Transverse colon (tissue), 4 donors: ENCODE measurements around the gene IER2. TPM values are rescaled to one million over a fixed set of nuclear protein-coding genes. Genes with fewer than 3 reads are reported as not detected.
A peak's percentile ranks its signal among the peaks of the same experiment; 100 is the strongest.

Source experiments
- DNase-seq: peaks from one replicate; pipeline ENCODE4 v3.0.0-alpha.2; 2019
- H3K27ac ChIP-seq, 4 donors: fragments of 200-600 bp; sonication (generic); 2 replicates each; pipeline ENCODE4 v1.5.1; 2016 to 2018; ENCODE audit warnings: inconsistent platforms in 4 of 4
- H3K27me3 ChIP-seq: fragments of 200-600 bp; sonication (generic); 2 replicates; pipeline ENCODE4 v1.5.1; 2017; ENCODE audit warnings: inconsistent platforms
- H3K36me3 ChIP-seq, 4 donors: fragments of 200-600 bp; sonication (generic); 2 replicates each; pipeline ENCODE4 v1.5.1; 2017 to 2019; ENCODE audit warnings: inconsistent platforms in 4 of 4
- H3K4me1 ChIP-seq, 4 donors: fragments of 200-600 bp; sonication (generic); 2 replicates each; pipeline ENCODE4 v1.5.1; 2017 to 2020; ENCODE audit warnings: inconsistent platforms in 4 of 4
- H3K4me3 ChIP-seq, 4 donors: fragments of 200-600 bp; sonication (generic); 1 replicate in 1 of 4; 2 replicates in 3 of 4; pipeline versions ENCODE4 v1.5.1 to v1.6.1; 2017 to 2019; ENCODE audit warnings: inconsistent platforms in 4 of 4
- H3K9me3 ChIP-seq, 2 donors: fragments of 200-600 bp; sonication (generic); 2 replicates each; pipeline ENCODE4 v1.5.1; 2017 to 2019; ENCODE audit warnings: inconsistent platforms in 2 of 2
- EP300 ChIP-seq: sonication (generic); formaldehyde crosslinking; IDR thresholded peaks from one replicate; pipeline ENCODE4 v1.6.1; 2017; ENCODE audit warnings: antibody characterized with exemption, low read depth
- POLR2A ChIP-seq: fragments of 450-650 bp; IDR thresholded peaks from one replicate; pipeline ENCODE4 v1.6.1; 2016; ENCODE audit warnings: antibody characterized with exemption, mild to moderate bottlenecking, moderate library complexity
- POLR2AphosphoS5 ChIP-seq, 3 donors: sonication (generic); formaldehyde crosslinking; IDR thresholded peaks; one replicate each; pipeline ENCODE4 v1.6.1; 2016; ENCODE audit warnings: antibody characterized with exemption in 3 of 3
- WGBS, 2 donors: methylation state at CpG; one replicate each; pipeline ENCODE4 v1.1.5; 2018; ENCODE audit warnings: low coverage in 1 of 2; 5-methylcytosine and 5-hydroxymethylcytosine counted together
- in situ Hi-C, 4 donors: fragments of 200-750 bp; cut with MboI; loops; one replicate each; pipeline versions ENCODE4 v1.15.0 to v1.15.1; 2017; ENCODE audit warnings: low sequenced_read_pairs in 3 of 4, low pct_ligation_motif_present in 1 of 4, low pct_unique_long_range_greater_than_20kb in 1 of 4
- intact Hi-C: fragments of 100-400 bp; cut with DNase I; formaldehyde crosslinking; loops from one replicate; pipeline ENCODE4 v1.15.1; 2023; ENCODE audit warnings: low total_unique reads
- total RNA-seq, 4 donors: library from RNA; depleted of rRNA; stranded (reverse); fragments of >200 nt; gene quantifications; one replicate each; pipeline ENCODE4 v1.1.0, GENCODE V29; 2016
- TF ChIP-seq, protein P1 (sequence below), 5 experiments: fragments of 200-600 bp in 3 of 5; fragments of 450-650 bp in 2 of 5; sonication (generic) in 3 of 5; IDR thresholded peaks; 1 replicate in 2 of 5; 2 replicates in 3 of 5; pipeline ENCODE4 v1.5.1; 2016 to 2017; ENCODE audit warnings: antibody characterized with exemption in 5 of 5, inconsistent platforms in 3 of 5, mild to moderate bottlenecking in 2 of 5, moderate library complexity in 1 of 5

The IER2 gene, protein sequence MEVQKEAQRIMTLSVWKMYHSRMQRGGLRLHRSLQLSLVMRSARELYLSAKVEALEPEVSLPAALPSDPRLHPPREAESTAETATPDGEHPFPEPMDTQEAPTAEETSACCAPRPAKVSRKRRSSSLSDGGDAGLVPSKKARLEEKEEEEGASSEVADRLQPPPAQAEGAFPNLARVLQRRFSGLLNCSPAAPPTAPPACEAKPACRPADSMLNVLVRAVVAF
- 100 to 1,000 TPM; 184 to 503 (median 244) TPM for total RNA-seq

DNA sequence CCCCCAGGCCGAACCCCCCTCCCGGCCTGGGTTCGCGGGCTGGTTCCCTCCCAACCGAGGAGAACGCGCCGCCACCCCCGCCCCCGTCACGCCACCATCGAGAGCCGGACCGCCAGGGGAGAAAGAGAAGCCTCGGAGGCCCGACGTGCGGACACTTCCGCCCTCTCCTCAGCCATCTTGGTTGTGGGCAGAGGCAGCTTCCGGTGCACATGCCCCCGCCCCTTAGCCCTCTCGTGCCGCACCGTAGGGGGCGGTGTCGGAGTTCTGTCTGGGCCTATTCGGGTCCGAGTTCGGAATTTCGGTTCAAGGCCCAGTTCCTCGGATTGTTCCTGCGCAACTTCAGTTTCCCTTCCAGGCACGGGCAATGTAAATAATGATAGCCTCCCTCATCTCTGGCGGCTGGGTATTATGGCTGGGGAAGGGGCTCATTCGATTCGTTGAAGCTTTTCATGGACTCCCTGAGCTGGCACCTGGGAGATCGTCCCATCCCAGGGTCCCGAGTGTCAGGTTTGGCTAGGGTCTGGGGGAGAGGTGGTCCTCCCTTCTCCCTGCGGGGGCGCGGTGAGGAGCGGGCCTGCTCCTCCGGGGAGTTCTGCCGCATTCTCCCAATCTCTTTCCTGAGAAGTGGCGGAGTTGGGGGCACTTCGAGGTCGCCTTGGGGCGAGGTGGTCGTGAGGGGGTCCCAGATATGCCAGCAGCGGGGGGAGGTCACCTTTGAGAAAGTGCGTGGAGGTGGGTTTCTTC lies at the start of gene IER2, which contains the start of gene STX10:
TSS of gene IER2 (plus strand) at position 225 of the 744 bp plus-strand sequence. CDS start 2,776 bp downstream, outside the sequence.
TSS of gene STX10 (minus strand) at position 189 of the 744 bp plus-strand sequence. CDS start 202 bp downstream, outside the sequence.
- H3K27me3 ChIP-seq, result no peaks in the 10 kb centered on the region
- H3K9me3 ChIP-seq, result no peaks in the 10 kb centered on the region
- peak; percentile 96 for DNase-seq
- TF ChIP-seq, protein P1, sequence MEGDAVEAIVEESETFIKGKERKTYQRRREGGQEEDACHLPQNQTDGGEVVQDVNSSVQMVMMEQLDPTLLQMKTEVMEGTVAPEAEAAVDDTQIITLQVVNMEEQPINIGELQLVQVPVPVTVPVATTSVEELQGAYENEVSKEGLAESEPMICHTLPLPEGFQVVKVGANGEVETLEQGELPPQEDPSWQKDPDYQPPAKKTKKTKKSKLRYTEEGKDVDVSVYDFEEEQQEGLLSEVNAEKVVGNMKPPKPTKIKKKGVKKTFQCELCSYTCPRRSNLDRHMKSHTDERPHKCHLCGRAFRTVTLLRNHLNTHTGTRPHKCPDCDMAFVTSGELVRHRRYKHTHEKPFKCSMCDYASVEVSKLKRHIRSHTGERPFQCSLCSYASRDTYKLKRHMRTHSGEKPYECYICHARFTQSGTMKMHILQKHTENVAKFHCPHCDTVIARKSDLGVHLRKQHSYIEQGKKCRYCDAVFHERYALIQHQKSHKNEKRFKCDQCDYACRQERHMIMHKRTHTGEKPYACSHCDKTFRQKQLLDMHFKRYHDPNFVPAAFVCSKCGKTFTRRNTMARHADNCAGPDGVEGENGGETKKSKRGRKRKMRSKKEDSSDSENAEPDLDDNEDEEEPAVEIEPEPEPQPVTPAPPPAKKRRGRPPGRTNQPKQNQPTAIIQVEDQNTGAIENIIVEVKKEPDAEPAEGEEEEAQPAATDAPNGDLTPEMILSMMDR (IDR thresholded peaks at IDR 0.05), result peak; percentile 41 to 82 (median 61)
- TF ChIP-seq EP300 (no peak), POLR2A (peak; percentile 91), POLR2AphosphoS5 (IDR thresholded peaks at IDR 0.05) (peak; percentile 92 to 96 (median 96))
- peak within 1 kb of the TSS; percentile 96 to 100 (median 99) for H3K27ac ChIP-seq
- H3K4me3 ChIP-seq, result peak within 1 kb of the TSS; percentile 64 to 86 (median 78)
- intact Hi-C loops, result loop anchor here (10.0 kb wide), 2 partner anchors 366 to 1364 kb away; partner anchors contain the start of gene DNAJB1
- peaks cover 3 to 28% (median 15%) of the 10 kb centered on the region in 4 donors for H3K4me1 ChIP-seq
- in situ Hi-C loops, result no loop called here
- WGBS, 2 donors, result 1% methylated on average over 39 of the region's 51 CpGs; no CpG with 5 or more reads in 1 of the 2 donors
- no peaks in the 10 kb centered on the region for H3K36me3 ChIP-seq

DNA sequence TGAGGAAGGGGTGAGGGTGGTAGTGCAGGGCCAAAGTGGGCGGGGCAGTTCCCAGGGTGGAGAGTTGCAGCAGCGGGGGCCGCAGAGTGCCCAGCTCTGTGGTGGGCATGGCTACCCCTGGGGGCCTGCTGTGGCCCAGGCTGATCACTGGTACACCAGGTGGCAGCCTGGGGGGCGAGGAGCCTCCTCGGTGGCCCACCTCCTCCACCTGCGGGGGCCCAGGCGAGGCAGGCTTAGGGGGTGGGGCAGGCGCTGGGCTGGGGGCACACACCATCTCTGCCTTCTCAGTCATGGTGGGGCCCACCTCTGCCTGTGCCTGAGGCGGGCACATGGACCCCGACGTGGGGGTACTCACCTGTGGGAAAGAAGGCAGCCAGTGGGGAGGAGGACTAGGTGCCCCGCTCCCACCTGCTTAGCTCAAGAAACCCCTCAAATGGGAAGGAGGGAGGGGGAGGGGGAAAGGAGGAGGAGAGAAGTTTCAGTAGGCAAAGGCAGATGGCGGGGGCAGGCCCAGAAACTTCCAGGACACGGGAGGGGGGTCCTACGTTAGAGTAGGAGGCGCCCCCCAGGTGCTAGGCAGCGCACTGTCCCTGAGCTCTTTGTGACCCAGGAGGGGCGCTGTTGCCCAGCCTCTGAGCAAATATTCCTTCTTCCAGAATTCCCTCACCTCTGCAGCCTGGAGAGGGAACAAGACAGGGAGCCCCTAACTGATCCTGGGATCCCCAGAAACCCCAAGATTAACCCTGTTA lies 49.2 kb upstream of the IER2 start:
- in situ Hi-C loops, result loop anchor here in 1 of 4 donors (25.0 kb wide), 1 partner anchor 161 kb away; no protein-coding TSS in a partner anchor
- no peak for DNase-seq
- intact Hi-C loops, result no loop called here

DNA sequence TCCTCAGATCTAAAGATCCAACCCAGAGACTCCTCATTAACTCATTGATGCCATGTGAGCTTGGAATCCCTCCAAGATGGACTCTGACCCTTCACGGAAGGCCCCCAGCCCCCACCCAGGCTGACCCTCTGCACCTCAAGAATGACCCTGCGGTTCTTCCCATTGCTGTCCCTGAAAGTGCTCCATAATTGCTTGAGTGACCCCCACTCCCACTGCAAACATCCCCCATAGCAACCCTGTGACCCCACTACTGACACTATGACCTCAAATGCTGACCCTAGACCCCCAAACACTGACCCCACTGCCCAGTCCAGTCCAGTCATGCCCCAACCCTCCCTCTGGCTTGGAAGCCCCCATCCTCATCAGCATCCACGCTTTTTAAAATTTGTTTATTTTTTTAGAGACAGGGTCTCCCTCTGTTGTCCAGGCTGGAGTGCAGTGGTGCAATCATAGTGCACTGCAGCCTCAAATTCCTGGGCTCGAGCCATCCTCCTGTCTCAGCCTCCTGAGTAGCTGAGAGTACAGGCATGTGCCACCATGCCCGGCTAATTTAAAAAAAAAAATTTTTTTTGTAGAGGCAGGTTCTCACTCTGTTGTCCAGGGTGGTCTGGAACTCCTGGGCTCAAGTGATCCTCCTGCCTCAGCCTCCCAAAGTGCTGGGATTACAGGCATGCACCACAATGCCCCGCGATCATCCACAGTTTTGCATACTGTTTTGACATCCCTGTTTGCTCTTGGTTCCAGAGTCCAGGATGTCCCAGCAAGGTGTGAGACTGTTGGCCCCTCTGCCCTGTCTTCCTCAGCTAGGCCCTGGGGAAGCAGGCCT lies 48.4 kb upstream of the IER2 start:
- TF ChIP-seq POLR2AphosphoS5 (IDR thresholded peaks at IDR 0.05), result no peak
- no peak for TF ChIP-seq EP300
- TF ChIP-seq, protein P1 (IDR thresholded peaks at IDR 0.05), result no peak
- no peak for TF ChIP-seq POLR2A

More for the DNA sequence above, 49.2 kb upstream of the IER2 start:
- Histone ChIP-seq H3K27ac (peak overlapping the region; percentile 78 to 93 (median 90)), H3K36me3 (no peaks in the 10 kb centered on the region), H3K4me1 (peaks cover 33 to 59% (median 50%) of the 10 kb centered on the region in 4 donors), H3K27me3 (no peaks in the 10 kb centered on the region), H3K4me3 (peak overlapping the region in 2 of 4 donors; percentile 36 to 51), H3K9me3 (no peaks in the 10 kb centered on the region)
- WGBS, 2 donors, result 61% methylated on average over 16 of the region's 18 CpGs; no CpG with 5 or more reads in 1 of the 2 donors
- TF ChIP-seq POLR2A, result no peak
- no peak for TF ChIP-seq EP300
- TF ChIP-seq, protein P1 (IDR thresholded peaks at IDR 0.05), result peak in 4 of 5 experiments; percentile 13 to 32 (median 20)
- TF ChIP-seq POLR2AphosphoS5 (IDR thresholded peaks at IDR 0.05), result no peak

More for the DNA sequence above, 48.4 kb upstream of the IER2 start:
- WGBS, 2 donors, result 63 to 73% methylated on average over 2 to 7 of the region's 7 CpGs
- peaks cover 33 to 55% (median 46%) of the 10 kb centered on the region in 4 donors for H3K4me1 ChIP-seq
- H3K27ac ChIP-seq, result peak overlapping the region; percentile 78 to 93 (median 90)
- no peak for DNase-seq
- H3K36me3 ChIP-seq, result no peaks in the 10 kb centered on the region
- in situ Hi-C loops (loop anchor here in 1 of 4 donors (25.0 kb wide), 1 partner anchor 160 kb away; no protein-coding TSS in a partner anchor), intact Hi-C loops (no loop called here)
- H3K4me3 ChIP-seq, result peak overlapping the region in 3 of 4 donors; percentile 18 to 51 (median 36)
- no peaks in the 10 kb centered on the region for H3K9me3 ChIP-seq
- no peaks in the 10 kb centered on the region for H3K27me3 ChIP-seq
